GM18505 (cell line): ENCODE results near the gene ZNF292.
"Not testable (repeated sequence)": the region's sequence is repeated elsewhere in the genome, so short reads cannot be mapped to it uniquely, and the experiment has no call there.

ENCODE experiments used
- ATAC-seq: cut with Tn5 transposase; IDR thresholded peaks from one replicate; pipeline ENCODE4 v1.9.1; 2021; ENCODE audit not compliant: unreplicated experiment
- POLR2A ChIP-seq: IDR thresholded peaks from 4 replicates; pipeline ENCODE4 v1.6.1; 2011; ENCODE audit warnings: borderline replicate concordance; ENCODE audit not compliant: insufficient read depth, insufficient read length; ENCODE audit errors: extremely low read depth

ZNF292 gene

DNA sequence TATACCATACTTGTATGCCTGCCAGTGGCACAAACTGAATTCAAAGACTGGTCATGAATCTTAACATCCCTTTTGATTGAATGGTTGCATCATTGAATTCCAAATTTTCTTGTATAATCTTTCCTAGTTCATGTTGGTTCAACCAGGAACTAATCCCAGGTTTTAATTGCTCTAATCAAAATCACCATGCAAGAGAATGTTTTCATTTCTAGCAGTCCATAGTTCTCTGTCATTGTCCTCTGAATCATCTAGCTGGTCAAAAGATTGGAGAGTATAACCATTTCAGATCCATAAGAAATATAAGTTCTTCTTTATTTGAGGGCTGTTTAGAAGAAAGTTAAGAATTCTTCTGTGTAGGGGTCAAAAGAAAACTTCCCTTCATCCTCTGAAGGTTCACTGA is 57.2 kb downstream of the ZNF292 start:
- ATAC-seq = no peak
- TF ChIP-seq POLR2A = no peak

DNA sequence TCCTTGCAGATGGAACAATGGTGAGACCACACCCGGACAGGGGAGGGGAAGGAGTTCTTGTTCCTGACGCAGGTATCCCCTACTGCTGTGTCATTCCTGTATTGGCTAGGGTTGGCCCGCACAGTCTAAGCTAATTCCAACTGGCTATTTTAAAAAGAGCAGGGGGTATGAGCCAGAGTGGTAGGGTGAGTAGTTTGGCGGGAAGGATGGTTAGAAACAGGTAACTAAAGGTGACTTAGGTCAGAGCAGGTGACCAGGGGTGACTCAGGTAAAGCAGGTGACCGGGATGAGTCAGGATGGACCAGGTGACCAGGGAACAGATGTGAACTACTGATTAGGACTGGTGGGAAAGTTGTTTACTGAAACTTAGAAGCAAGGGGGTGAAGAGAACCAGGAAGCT is 58.0 kb downstream of the ZNF292 start:
- ATAC-seq = no peak
- no peak for TF ChIP-seq POLR2A

DNA sequence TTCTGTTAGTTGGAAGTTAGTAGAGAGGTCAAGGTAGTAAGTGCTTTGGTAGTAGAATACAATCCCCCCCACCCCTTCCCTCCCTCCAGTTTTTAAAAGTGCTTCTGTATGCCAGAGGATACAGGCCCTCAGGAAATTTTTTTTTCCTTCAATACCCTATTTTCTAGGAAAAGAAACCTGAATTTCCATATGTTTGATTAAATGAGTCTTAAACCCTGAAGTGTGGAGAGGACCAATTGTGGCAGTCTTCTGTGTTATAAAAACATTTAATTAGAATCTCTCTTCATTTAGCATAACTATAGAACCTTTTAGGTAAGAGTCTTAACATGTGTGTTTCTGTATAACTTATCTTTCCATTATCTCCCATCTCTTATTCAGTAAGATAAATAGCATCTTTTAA is 59.5 kb downstream of the ZNF292 start:
- ATAC-seq = no peak

DNA sequence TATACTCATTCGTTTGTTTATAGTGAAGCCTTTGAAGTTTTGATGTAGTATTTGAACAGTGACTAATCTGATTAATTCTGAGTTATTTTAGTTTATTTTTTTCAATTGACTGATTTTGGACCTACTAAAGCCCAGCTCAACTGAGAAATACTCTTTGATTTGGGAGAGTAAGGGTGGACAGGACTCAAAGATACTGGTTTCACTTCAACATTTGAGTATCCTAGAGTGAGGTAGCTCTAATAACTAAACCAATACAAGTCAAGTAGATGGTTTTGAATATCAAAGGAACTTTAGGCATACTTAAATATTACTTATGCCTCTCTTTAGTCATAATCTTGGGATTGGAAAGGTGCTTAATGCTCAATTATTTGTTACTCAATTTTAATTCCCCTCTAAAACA is 65.6 kb downstream of the ZNF292 start:
- TF ChIP-seq POLR2A = no peak
- ATAC-seq = no peak

More for the DNA sequence above, 59.5 kb downstream of the ZNF292 start:
- TF ChIP-seq POLR2A = no peak

DNA sequence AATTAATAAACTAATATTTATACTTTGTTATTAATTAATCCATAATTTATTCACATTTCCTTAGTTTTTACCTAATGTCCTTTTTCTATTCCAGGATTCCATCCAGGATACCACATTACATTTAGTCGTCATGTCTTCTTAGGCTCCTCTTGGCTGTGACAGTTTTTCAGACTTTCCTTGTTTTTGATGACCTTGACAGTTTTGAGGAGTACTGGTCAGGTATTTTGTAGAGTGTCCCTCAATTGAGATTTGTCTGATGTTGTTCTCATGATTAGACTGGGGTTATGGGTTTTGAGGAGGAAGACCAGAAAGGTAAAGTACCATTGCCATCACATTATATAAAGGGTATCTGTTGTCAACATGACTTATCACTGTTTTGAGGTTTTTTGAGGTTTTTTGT is 67.3 kb downstream of the ZNF292 start:
- TF ChIP-seq POLR2A = no peak
- ATAC-seq = no peak

DNA sequence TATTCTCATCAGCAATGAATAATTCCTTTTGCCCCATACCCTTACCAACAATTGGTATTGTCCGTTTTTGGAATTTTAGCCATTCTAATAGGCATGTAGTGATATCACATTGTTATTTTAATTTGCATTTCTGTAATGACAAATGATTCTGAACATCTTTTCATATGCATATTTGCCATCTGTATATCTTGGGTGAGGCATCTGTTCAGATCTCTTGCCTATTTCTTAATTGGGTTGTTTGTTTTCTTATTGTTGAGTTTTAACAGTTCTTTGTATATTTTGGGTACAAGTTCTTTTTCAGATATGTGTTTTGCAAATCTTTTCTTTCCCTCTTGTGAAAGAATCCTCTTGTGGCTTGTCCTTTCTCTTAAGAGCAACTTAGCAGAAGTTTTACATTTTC is 69.6 kb downstream of the ZNF292 start:
- ATAC-seq = no peak
- TF ChIP-seq POLR2A = no peak

DNA sequence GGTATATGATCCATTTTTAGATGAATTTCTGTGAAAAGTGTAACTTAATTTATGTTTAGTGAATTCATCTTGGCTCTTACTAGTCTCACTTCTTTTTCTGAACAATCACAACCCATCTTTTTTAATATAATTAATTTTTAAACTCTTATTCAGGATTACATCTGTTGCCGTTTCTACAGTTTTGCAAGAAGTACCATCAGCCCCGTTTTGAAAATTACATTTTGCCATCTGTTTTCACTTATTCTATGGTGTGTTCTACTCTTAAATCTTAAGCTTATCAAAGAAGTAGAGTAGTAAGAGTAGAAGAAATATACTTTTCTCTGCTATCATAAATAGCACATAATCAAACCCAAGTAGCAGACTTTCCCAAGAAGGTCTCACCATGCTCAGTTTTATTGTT is 70.1 kb downstream of the ZNF292 start:
- no peak for ATAC-seq
- no peak for TF ChIP-seq POLR2A

DNA sequence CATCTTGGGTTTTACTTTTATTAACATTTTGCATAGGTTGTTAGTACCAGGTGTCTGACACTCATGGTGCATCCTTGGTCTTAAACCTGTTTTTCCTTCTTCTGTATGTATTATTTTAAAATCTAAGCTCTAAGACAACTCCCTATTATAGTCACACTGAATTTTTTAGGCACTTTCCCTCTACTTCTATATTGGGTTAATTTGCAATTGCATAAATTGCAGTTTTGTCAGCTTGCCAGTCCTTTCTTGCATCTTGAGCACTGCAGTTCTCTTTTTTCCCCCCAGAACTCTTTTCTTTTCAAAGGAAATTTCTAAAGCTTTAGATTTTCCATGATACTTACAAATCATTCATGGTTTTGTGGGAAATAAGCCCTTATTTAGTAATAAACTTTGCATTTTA is 70.6 kb downstream of the ZNF292 start:
- ATAC-seq = no peak
- TF ChIP-seq POLR2A = no peak

DNA sequence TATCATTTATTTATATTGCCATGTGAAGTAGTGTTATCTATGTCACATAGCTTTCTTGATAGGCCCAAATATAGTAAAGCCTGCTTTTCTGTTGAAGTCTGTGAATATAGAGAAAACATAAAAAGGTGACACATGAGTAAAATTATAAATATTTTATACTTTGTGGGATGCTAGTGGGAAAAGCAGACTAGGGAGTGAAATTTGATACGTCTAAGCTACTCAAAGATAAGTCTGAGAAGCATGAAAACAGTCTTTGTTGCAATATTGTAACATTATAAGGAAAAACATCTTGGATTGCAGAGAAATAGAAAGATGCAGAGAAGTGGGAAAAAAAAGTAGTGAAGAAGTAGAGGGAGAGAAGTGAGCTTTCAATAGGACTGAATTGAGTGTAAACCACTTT is 75.4 kb downstream of the ZNF292 start:
- ATAC-seq = no peak
- no peak for TF ChIP-seq POLR2A

DNA sequence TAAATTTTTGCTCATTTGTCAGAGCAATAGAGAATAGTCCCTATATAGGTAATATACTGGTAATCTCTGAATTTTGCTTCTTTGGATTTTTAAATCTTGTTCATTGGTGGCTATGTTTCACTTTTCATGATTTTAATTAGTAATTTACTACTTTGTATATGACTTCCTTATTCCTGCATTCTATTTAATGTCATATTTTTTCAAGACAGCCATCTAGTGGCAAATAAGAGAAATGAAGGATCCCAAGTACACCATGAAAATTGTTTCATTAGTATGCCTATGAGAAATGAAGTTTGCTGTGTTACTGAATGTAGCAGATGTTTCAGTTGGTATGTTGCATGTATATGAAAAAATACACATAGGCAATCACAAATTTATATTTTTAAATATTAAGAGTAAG is 82.4 kb downstream of the ZNF292 start:
- no peak for TF ChIP-seq POLR2A
- ATAC-seq = no peak

DNA sequence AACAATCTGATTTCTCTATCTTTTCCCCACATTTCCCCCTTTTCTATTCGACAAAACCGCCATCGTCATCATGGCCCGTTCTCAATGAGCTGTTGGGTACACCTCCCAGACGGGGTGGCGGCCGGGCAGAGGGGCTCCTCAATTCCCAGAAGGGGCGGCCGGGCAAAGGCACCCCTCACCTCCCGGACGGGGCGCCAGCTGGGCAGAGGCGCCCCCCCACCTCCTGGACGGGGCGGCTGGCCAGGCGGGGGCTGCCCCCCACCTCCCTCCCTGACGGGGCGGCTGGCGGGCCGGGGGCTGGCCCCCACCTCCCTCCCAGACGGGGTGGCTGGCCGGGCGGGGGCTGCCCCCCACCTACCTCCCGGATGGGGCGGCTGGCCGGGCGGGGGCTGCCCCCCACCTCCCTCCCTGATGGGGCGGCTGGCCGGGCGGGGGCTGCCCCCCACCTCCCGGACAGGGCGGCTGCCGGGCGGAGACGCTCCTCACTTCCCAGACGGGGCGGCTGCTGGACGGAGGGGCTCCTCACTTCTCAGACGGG is 83.8 kb downstream of the ZNF292 start:
- not testable (repeated sequence) for ATAC-seq

DNA sequence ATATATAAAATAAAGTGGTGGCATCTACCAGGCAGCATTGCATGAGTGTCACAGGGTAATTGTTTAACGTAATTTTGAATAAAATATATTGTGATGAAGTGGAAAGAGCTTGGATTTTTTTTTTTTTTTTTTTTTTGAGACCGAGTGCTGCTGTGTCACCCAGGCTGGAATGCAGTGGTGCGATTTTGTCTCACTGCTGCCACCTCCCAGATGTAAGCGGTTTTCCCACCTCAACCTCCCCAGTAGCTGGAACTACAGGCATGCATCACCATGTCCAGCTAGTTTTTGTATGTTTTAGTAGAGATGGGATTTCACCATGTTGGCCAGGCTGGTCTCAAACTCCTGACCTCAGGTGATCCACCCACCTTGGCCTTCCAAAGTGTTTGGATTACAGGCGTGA is 85.9 kb downstream of the ZNF292 start:
- no peak for ATAC-seq
- no peak for TF ChIP-seq POLR2A

DNA sequence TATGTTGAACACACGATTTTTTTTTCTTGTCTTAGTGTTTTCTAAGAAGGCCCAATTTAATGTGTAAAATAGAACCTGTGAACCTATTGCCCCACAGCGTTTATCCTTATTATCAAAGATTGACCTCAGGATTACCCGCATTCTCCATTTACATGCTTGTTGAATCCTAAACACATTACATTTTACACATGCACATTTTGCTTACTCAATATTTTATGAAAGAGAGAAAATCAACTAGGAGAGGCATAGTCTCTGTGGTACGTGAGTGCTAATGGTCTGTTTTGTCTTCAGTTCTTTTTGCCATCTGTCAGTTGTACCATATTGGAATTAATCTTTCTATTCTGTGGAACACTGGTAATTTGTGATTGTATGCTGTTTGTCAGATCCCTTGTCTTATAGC is 86.9 kb downstream of the ZNF292 start:
- TF ChIP-seq POLR2A = no peak
- no peak for ATAC-seq

DNA sequence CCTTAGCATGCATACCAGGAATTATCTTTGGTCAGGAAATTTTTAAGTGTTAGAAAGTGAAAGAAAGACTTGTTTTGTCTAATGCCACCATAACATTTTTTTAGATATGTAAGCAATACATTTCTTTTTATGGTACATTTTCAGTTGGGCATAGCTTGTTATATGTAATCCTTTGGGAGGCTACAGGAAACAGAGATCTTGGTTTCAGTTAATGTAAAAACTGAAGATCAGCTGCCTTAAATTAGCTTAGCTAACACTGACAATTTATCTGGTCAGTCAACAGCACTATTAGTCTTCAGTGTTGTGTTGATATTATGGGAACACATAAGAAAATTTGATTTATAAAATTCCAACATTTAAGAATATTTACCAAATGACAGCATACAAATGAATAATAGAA is 88.4 kb downstream of the ZNF292 start:
- no peak for ATAC-seq
- no peak for TF ChIP-seq POLR2A

DNA sequence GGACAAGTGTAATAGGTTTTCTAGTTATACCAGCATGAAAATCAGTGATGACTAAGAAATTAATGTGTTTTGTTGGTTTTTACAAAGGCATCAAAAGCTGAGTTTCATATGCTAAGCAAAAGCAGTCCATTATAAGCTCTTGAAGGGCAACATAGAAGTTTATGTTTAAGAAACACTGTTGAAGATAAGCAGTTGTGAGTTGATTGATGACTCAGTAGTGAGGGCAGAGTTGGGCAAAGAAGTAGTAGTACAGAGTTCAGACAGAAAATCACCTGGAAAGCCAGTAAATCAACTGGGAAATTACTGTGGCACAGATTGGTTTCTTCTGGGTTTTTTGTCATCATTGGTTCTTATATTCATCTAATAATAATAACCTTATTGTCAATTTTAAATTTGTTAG is 89.0 kb downstream of the ZNF292 start:
- TF ChIP-seq POLR2A = no peak
- ATAC-seq = no peak
